Eye (tissue), 1 donor: ENCODE results near the gene KNTC1.

Experiments used
- DNase-seq: peaks from one replicate; pipeline ENCODE4 v3.0.0-alpha.2; 2015

The KNTC1 gene

GRCh38 chr12:122659579-122659978 is 132.5 kb downstream of the KNTC1 start:
- no peak for DNase-seq

- DNase-seq = no peak
Observed at GRCh38 chr12:122661246-122661645, 134.2 kb downstream of the KNTC1 start.

- no peak for DNase-seq
Observed at GRCh38 chr12:122661938-122662337, 134.9 kb downstream of the KNTC1 start.

- DNase-seq = no peak
Observed at GRCh38 chr12:122665349-122665748, 138.3 kb downstream of the KNTC1 start.

GRCh38 chr12:122665759-122666158 is 138.7 kb downstream of the KNTC1 start:
- DNase-seq = no peak

GRCh38 chr12:122668268-122668667 is 141.2 kb downstream of the KNTC1 start:
- no peak for DNase-seq

GRCh38 chr12:122669397-122670070 is 142.5 kb downstream of the KNTC1 start:
- no peak for DNase-seq

GRCh38 chr12:122672515-122672914 is 145.5 kb downstream of the KNTC1 start:
- DNase-seq = no peak
